ENCODE measurements around the gene APBA1.
"Not testable (repeated sequence)": the region's sequence is repeated elsewhere in the genome, so short reads cannot be mapped to it uniquely, and the experiment has no call there.

Gene APBA1

DNA sequence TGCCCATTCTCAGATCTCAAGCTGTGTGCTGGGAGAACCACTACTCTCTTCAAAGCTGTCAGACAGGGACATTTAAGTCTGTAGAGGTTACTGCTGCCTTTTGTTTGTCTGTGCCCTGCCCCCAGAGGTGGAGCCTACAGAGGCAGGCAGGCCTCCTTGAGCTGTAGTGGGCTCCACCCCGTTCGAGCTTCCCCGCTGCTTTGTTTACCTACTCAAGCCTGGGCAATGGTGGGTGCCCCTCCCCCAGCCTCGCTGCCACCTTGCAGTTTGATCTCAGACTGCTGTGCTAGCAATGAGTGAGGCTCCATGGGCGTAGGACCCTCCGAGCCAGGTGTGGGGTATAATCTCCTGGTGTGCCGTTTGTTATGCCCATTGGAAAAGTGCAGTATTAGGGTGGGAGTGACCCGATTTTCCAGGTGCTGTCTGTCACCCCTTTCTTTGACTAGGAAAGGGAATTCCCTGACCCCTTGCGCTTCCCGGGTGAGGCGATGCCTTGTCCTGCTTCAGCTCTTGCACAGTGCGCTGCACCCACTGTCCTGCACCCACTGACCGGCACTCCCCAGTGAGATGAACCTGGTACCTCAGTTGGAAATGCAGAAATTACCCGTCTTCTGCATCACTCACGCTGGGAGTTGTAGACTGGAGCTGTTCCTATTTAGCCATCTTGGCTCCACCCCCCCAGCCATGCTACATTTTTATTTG lies 231.8 kb downstream of the APBA1 start:
- WGBS = 90% methylated on average over 15 of the region's 15 CpGs
- H3K4me1 ChIP-seq (ENCODE audit: insufficient read depth, low read length); H3K27ac ChIP-seq (ENCODE audit: low read depth, low read length); H3K36me3 ChIP-seq (ENCODE audit: insufficient read depth, low read length); H3K9ac ChIP-seq (ENCODE audit: low read depth, low read length); H3K4me3 ChIP-seq (ENCODE audit: low read length); H3K9me3 ChIP-seq (ENCODE audit: insufficient read depth, low read depth, low read length); H3K27me3 ChIP-seq (ENCODE audit: insufficient read depth, low read length): not testable (repeated sequence)

DNA sequence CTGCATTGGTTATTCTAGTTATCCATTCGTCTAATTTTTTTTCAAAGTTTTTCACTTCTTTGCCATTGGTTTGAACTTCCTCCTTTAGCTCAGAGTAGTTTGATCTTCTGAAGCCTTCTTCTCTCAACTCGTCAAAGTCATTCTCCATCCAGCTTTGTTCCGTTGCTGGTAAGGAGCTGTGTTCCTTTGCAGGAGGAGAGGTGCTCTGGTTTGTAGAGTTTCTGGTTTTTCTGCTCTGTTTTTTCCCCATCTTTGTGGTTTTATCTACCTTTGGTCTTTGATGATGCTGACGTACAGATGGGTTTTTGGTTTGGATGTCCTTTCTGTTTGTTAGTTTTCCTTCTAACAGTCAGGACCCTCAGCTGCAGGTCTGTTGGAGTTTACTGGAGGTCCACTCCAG lies 232.5 kb downstream of the APBA1 start:
- not testable (repeated sequence) for H3K27me3 ChIP-seq (ENCODE audit: insufficient read depth, low read length); H3K9me3 ChIP-seq (ENCODE audit: insufficient read depth, low read depth, low read length); H3K36me3 ChIP-seq (ENCODE audit: insufficient read depth, low read length); H3K9ac ChIP-seq (ENCODE audit: low read depth, low read length); H3K4me3 ChIP-seq (ENCODE audit: low read length); H3K4me1 ChIP-seq (ENCODE audit: insufficient read depth, low read length); H3K27ac ChIP-seq (ENCODE audit: low read depth, low read length)
- WGBS = 84% methylated on average over 3 of the region's 4 CpGs

DNA sequence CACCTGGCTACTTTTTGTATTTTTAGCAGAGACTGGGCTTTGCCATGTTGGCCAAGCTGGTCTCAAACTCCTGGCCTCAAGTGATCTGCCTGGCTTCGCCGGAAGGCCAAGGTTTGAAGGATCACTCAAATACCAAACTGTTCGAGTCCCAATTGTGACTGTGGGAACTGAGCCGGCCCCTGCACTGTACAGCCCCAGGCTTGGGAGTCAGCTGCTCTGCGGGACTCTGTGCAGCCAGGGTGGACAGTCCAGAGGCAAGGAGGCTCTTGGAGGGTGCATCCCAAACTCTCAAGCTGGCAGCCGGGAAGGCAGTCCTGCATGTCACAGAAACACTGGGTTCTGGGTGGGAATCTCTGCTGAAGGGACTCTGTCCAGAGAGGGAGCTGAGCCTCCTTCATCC lies 238.2 kb downstream of the APBA1 start:
- Histone ChIP-seq H3K4me3 (ENCODE audit: low read length) (no peak overlapping the region), H3K9me3 (ENCODE audit: insufficient read depth, low read depth, low read length) (no peaks in the 10 kb centered on the region), H3K4me1 (ENCODE audit: insufficient read depth, low read length) (no peaks in the 10 kb centered on the region), H3K27me3 (ENCODE audit: insufficient read depth, low read length) (no peaks in the 10 kb centered on the region), H3K27ac (ENCODE audit: low read depth, low read length) (no peak overlapping the region), H3K36me3 (ENCODE audit: insufficient read depth, low read length) (no peaks in the 10 kb centered on the region), H3K9ac (ENCODE audit: low read depth, low read length) (no peak overlapping the region)
- WGBS = 94% methylated on average over 6 of the region's 6 CpGs

DNA sequence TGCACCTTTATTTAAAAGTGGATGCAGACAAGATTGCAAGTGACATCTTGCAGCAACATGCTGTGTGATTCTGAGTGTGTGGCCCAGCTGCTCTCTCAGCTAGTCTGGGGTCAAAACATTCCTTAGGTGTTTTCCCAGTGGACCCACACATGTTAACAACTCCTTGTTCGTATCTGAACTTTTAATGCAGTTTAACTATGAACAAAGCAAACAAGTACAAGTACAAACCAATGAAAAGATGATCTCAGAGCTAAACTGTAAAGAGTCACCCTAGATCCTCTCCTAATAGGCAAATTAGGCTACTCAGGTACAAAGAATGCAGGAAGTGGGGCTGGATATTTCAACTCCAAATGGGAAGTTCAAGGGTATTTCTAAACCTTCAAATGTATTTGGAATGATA lies 238.8 kb downstream of the APBA1 start:
- 41% methylated on average over 1 of the region's 1 CpG for WGBS
- Histone ChIP-seq H3K4me3 (ENCODE audit: low read length) (no peak overlapping the region), H3K9me3 (ENCODE audit: insufficient read depth, low read depth, low read length) (no peaks in the 10 kb centered on the region), H3K36me3 (ENCODE audit: insufficient read depth, low read length) (no peaks in the 10 kb centered on the region), H3K9ac (ENCODE audit: low read depth, low read length) (no peak overlapping the region), H3K4me1 (ENCODE audit: insufficient read depth, low read length) (no peaks in the 10 kb centered on the region), H3K27ac (ENCODE audit: low read depth, low read length) (no peak overlapping the region), H3K27me3 (ENCODE audit: insufficient read depth, low read length) (no peaks in the 10 kb centered on the region)

GRCh38 chr9:69432623-69433022 lies 239.5 kb downstream of the APBA1 start:
- no peaks in the 10 kb centered on the region for H3K27me3 ChIP-seq (ENCODE audit: insufficient read depth, low read length)
- no peak overlapping the region for H3K9ac ChIP-seq (ENCODE audit: low read depth, low read length)
- 91% methylated on average over 11 of the region's 11 CpGs for WGBS
- H3K9me3 ChIP-seq (ENCODE audit: insufficient read depth, low read depth, low read length) = no peaks in the 10 kb centered on the region
- no peak overlapping the region for H3K4me3 ChIP-seq (ENCODE audit: low read length)
- H3K4me1 ChIP-seq (ENCODE audit: insufficient read depth, low read length) = no peaks in the 10 kb centered on the region
- H3K36me3 ChIP-seq (ENCODE audit: insufficient read depth, low read length) = no peaks in the 10 kb centered on the region
- no peak overlapping the region for H3K27ac ChIP-seq (ENCODE audit: low read depth, low read length)

DNA sequence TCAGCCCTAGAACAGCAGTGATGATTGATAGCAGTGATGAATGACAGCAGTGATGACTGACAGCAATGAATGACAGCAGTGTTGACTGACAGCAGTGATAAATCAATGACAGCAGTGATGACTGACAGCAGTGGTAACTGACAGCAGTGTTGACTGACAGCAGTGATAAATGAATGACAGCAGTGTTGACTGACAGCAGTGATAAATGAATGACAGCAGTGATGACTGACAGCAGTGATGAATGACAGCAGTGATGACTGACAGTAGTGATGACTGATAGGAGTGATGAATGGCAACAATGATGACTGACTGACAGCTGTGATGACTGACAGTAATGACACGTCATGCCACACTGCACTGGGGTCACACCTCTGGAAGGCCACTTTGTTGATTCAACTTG lies 240.4 kb downstream of the APBA1 start:
- 94% methylated on average over 1 of the region's 1 CpG for WGBS
- no peaks in the 10 kb centered on the region for H3K36me3 ChIP-seq (ENCODE audit: insufficient read depth, low read length)
- H3K9me3 ChIP-seq (ENCODE audit: insufficient read depth, low read depth, low read length) = no peaks in the 10 kb centered on the region
- no peak overlapping the region for H3K4me3 ChIP-seq (ENCODE audit: low read length)
- no peaks in the 10 kb centered on the region for H3K27me3 ChIP-seq (ENCODE audit: insufficient read depth, low read length)
- no peaks in the 10 kb centered on the region for H3K4me1 ChIP-seq (ENCODE audit: insufficient read depth, low read length)
- no peak overlapping the region for H3K27ac ChIP-seq (ENCODE audit: low read depth, low read length)
- no peak overlapping the region for H3K9ac ChIP-seq (ENCODE audit: low read depth, low read length)

DNA sequence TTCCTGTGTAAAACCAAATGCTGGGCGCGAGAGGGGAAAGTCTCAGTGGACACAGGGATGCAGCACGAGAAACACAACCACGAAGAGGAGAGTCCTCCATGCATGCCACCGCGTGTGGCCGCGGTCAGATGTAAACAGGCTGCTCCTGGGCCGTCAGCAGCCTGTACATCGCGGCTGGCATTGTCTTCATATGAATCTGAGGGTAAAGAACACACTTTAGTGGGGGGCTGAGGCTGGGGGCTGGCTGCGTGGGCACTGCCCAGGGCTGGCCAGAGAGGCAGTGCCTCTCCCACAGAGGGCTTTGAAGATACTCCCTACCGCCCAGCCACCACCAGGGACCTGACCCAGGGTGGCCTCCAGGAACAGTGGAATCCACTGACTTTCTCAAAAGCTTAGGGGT lies 241.0 kb downstream of the APBA1 start:
- no peak overlapping the region for H3K9ac ChIP-seq (ENCODE audit: low read depth, low read length)
- no peaks in the 10 kb centered on the region for H3K9me3 ChIP-seq (ENCODE audit: insufficient read depth, low read depth, low read length)
- no peaks in the 10 kb centered on the region for H3K36me3 ChIP-seq (ENCODE audit: insufficient read depth, low read length)
- H3K27ac ChIP-seq (ENCODE audit: low read depth, low read length) = no peak overlapping the region
- no peaks in the 10 kb centered on the region for H3K4me1 ChIP-seq (ENCODE audit: insufficient read depth, low read length)
- H3K27me3 ChIP-seq (ENCODE audit: insufficient read depth, low read length) = no peaks in the 10 kb centered on the region
- WGBS = 93% methylated on average over 13 of the region's 13 CpGs
- no peak overlapping the region for H3K4me3 ChIP-seq (ENCODE audit: low read length)

DNA sequence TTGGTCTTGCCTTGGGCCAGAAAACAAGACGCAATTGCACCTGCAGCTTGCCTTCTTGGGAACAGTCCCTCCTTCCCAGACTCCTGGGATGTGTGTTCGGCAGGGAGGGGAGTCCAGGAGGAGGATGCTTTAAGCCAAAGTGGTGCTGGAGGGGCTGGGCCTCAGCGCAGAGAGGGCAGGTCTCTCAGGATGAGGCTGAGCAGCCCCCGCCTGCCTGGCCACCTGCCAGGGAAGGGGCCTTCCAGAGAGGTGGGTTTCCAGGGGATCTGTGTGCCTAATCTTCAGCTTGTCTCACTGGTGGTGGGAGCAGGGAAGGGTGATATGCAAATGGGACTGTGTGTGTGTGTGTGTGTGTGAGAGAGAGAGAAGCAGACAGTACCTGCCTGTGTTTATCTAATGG lies 242.0 kb downstream of the APBA1 start:
- Histone ChIP-seq H3K4me3 (ENCODE audit: low read length) (no peak overlapping the region), H3K36me3 (ENCODE audit: insufficient read depth, low read length) (no peaks in the 10 kb centered on the region), H3K9ac (ENCODE audit: low read depth, low read length) (no peak overlapping the region), H3K4me1 (ENCODE audit: insufficient read depth, low read length) (no peaks in the 10 kb centered on the region), H3K27me3 (ENCODE audit: insufficient read depth, low read length) (no peaks in the 10 kb centered on the region), H3K9me3 (ENCODE audit: insufficient read depth, low read depth, low read length) (no peaks in the 10 kb centered on the region), H3K27ac (ENCODE audit: low read depth, low read length) (no peak overlapping the region)
- 85% methylated on average over 4 of the region's 4 CpGs for WGBS

GRCh38 chr9:69429281-69429680 lies 242.9 kb downstream of the APBA1 start:
- H3K36me3 ChIP-seq (ENCODE audit: insufficient read depth, low read length) = no peaks in the 10 kb centered on the region
- H3K4me3 ChIP-seq (ENCODE audit: low read length) = no peak overlapping the region
- no peak overlapping the region for H3K9ac ChIP-seq (ENCODE audit: low read depth, low read length)
- no peaks in the 10 kb centered on the region for H3K9me3 ChIP-seq (ENCODE audit: insufficient read depth, low read depth, low read length)
- no peaks in the 10 kb centered on the region for H3K4me1 ChIP-seq (ENCODE audit: insufficient read depth, low read length)
- no peak overlapping the region for H3K27ac ChIP-seq (ENCODE audit: low read depth, low read length)
- H3K27me3 ChIP-seq (ENCODE audit: insufficient read depth, low read length) = no peaks in the 10 kb centered on the region
- WGBS = 87% methylated on average over 6 of the region's 6 CpGs

DNA sequence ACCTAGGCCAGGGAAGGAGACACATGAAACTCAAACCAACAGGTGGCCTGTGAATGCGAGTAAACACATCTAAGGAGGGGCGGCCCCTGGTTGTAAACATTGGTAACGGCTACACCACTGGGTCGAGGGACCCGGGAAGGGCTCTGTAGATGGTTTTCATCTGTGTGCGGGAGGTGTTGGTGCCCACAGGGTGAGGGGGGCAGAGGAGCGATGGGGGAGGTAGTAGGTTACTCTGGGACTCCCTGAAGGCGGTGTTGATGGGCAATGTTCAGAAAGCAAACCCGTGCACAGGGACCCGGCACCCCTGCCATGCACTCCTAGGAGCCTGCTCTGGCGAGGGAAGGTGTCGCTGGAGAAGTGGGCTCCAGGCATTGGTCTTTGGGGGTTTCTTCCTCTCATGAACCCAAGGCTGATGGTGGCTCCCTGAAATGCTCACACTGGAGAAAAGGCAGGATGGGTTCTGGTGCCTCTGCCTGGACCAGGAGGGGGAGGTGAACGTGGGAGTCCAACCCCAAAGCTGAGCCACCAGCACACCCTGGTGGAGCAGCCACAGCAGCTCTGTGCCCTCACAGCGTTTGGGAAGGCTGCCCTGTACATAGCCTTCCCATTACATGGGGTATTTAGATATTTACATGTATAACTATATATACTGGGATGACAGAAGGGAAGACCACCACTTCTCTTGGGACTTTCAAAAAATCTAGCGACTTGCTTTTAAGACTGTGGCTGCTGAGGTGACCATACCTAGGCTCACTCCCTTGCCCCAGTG lies 244.0 kb downstream of the APBA1 start:
- WGBS = 89% methylated on average over 14 of the region's 15 CpGs
- H3K36me3 ChIP-seq (ENCODE audit: insufficient read depth, low read length) = no peaks in the 10 kb centered on the region
- no peak overlapping the region for H3K4me3 ChIP-seq (ENCODE audit: low read length)
- H3K27me3 ChIP-seq (ENCODE audit: insufficient read depth, low read length) = no peaks in the 10 kb centered on the region
- H3K27ac ChIP-seq (ENCODE audit: low read depth, low read length) = no peak overlapping the region
- H3K9ac ChIP-seq (ENCODE audit: low read depth, low read length) = no peak overlapping the region
- no peaks in the 10 kb centered on the region for H3K4me1 ChIP-seq (ENCODE audit: insufficient read depth, low read length)
- no peaks in the 10 kb centered on the region for H3K9me3 ChIP-seq (ENCODE audit: insufficient read depth, low read depth, low read length)

- Histone ChIP-seq H3K9ac (ENCODE audit: low read depth, low read length) (no peak overlapping the region), H3K4me3 (ENCODE audit: low read length) (no peak overlapping the region), H3K9me3 (ENCODE audit: insufficient read depth, low read depth, low read length) (no peaks in the 10 kb centered on the region), H3K27ac (ENCODE audit: low read depth, low read length) (no peak overlapping the region), H3K36me3 (ENCODE audit: insufficient read depth, low read length) (no peaks in the 10 kb centered on the region), H3K4me1 (ENCODE audit: insufficient read depth, low read length) (no peaks in the 10 kb centered on the region), H3K27me3 (ENCODE audit: insufficient read depth, low read length) (no peaks in the 10 kb centered on the region)
- WGBS = 100% methylated on average over 4 of the region's 4 CpGs
These were observed 244.9 kb downstream of the APBA1 start for GRCh38 chr9:69427286-69427685.

Data from HUES64 (cell line).